Neural cell (in vitro differentiated cells): ENCODE results near the gene LINC00237. TPM values are rescaled to one million over a fixed set of nuclear protein-coding genes. Genes with fewer than 3 reads are reported as not detected.

ENCODE experiments used
- H2AFZ ChIP-seq: fragments of 200-600, 300-800 bp; sonication (generic), shearing (Covaris generic); 2 replicates; pipeline ENCODE4 v1.6.0; 2014; ENCODE audit warnings: low read depth, mild to moderate bottlenecking, antibody characterized with exemption, low read length, moderate library complexity
- H3F3A ChIP-seq: fragments of 200-600 bp; shearing (Covaris generic); 2 replicates; pipeline ENCODE4 v1.6.1; 2016; ENCODE audit warnings: mild to moderate bottlenecking, moderate library complexity, mixed read lengths, antibody characterized with exemption, low read length; ENCODE audit not compliant: insufficient read depth, poor library complexity, severe bottlenecking
- H3K27ac ChIP-seq: fragments of 200-600, 300-800 bp; sonication (generic), shearing (Covaris generic); 2 replicates; pipeline ENCODE4 v1.5.1; 2014; ENCODE audit warnings: mild to moderate bottlenecking, low read length, moderate library complexity
- H3K27me3 ChIP-seq: fragments of 300-800, 200-600 bp; sonication (generic), shearing (Covaris generic); 2 replicates; pipeline ENCODE4 v1.6.0; 2014; ENCODE audit warnings: mild to moderate bottlenecking, low read depth, low read length, moderate library complexity; ENCODE audit not compliant: insufficient read depth
- H3K36me3 ChIP-seq: fragments of 300-800, 200-600 bp; sonication (generic), shearing (Covaris generic); 2 replicates; pipeline ENCODE4 v1.5.1; 2014; ENCODE audit warnings: mild to moderate bottlenecking, antibody characterized with exemption, low read length, moderate library complexity; ENCODE audit not compliant: insufficient read depth
- H3K4me2 ChIP-seq: fragments of 300-800, 200-600 bp; sonication (generic), shearing (Covaris generic); 2 replicates; pipeline ENCODE4 v1.6.0; 2014; ENCODE audit warnings: mild to moderate bottlenecking, low read length
- H3K4me3 ChIP-seq: fragments of 300-800, 200-600 bp; sonication (generic), shearing (Covaris generic); 2 replicates; pipeline ENCODE4 v1.5.1; 2014; ENCODE audit warnings: mild to moderate bottlenecking, low read length, moderate library complexity
- H3K79me2 ChIP-seq: fragments of 200-600 bp; shearing (Covaris generic); replicated peaks from 2 replicates; pipeline ENCODE4 v1.6.0; 2014; ENCODE audit warnings: mild to moderate bottlenecking, low read length, moderate library complexity; ENCODE audit not compliant: insufficient read depth
- H3K9ac ChIP-seq: fragments of 300-800, 200-600 bp; sonication (generic), shearing (Covaris generic); 2 replicates; pipeline ENCODE4 v1.6.1; 2016; ENCODE audit warnings: mild to moderate bottlenecking, low read length, mixed read lengths
- H3K9me2 ChIP-seq: fragments of 200-600 bp; shearing (Covaris generic); 2 replicates; pipeline ENCODE4 v1.6.1; 2016; ENCODE audit warnings: mild to moderate bottlenecking, low read length, mixed read lengths; ENCODE audit not compliant: insufficient read depth
- H3K9me3 ChIP-seq: fragments of 200-600, 300-800 bp; sonication (generic), shearing (Covaris generic); 2 replicates; pipeline ENCODE4 v1.6.1; 2016; ENCODE audit warnings: mild to moderate bottlenecking, mixed run types, low read length, moderate library complexity, mixed read lengths
- H4K20me1 ChIP-seq: fragments of 200-600 bp; shearing (Covaris generic); 2 replicates; pipeline ENCODE4 v1.6.1; 2016; ENCODE audit warnings: mild to moderate bottlenecking, mixed run types; ENCODE audit not compliant: insufficient read depth
- CTCF ChIP-seq: fragments of 450-650 bp; IDR thresholded peaks from 2 replicates; pipeline ENCODE4 v1.5.1; 2014; ENCODE audit warnings: antibody characterized with exemption, mild to moderate bottlenecking, moderate library complexity; ENCODE audit not compliant: poor library complexity, severe bottlenecking
- EP300 ChIP-seq: fragments of 450-650 bp; conservative IDR thresholded peaks from 2 replicates; pipeline ENCODE4 v1.6.1; 2014; ENCODE audit warnings: antibody characterized with exemption, mild to moderate bottlenecking, moderate library complexity; ENCODE audit not compliant: poor library complexity, severe bottlenecking
- EZH2 ChIP-seq: fragments of 200-600, 300-800 bp; shearing (Covaris generic), sonication (generic); IDR thresholded peaks from 2 replicates; pipeline ENCODE4 v1.6.1; 2014; ENCODE audit warnings: antibody characterized with exemption, low read length, borderline replicate concordance, mild to moderate bottlenecking; ENCODE audit not compliant: insufficient read depth, poor library complexity, severe bottlenecking
- MXI1 ChIP-seq: fragments of 450-650 bp; conservative IDR thresholded peaks from 2 replicates; pipeline ENCODE4 v1.6.1; 2014; ENCODE audit warnings: antibody characterized with exemption, mild to moderate bottlenecking; ENCODE audit not compliant: poor library complexity, severe bottlenecking
- POLR2AphosphoS5 ChIP-seq: IDR thresholded peaks from 2 replicates; pipeline ENCODE4 v1.6.1; 2012
- RAD21 ChIP-seq: fragments of 450-650 bp; conservative IDR thresholded peaks from 2 replicates; pipeline ENCODE4 v1.6.1; 2014; ENCODE audit warnings: antibody characterized with exemption, mild to moderate bottlenecking, moderate library complexity
- SMC3 ChIP-seq: fragments of 450-650 bp; conservative IDR thresholded peaks from 2 replicates; pipeline ENCODE4 v1.6.1; 2014; ENCODE audit warnings: antibody characterized with exemption, mild to moderate bottlenecking, moderate library complexity; ENCODE audit not compliant: poor library complexity
- TAF1 ChIP-seq: IDR thresholded peaks from 2 replicates; pipeline ENCODE4 v1.6.1; 2012; ENCODE audit warnings: low read depth
- polyA plus RNA-seq: library from polyadenylated mRNA; depleted of rRNA; stranded (reverse); fragments of >200 nt; gene quantifications from 2 replicates; pipeline ENCODE4 v1.2.3, GENCODE V29; 2014
- TF ChIP-seq, protein P1 (sequence below): IDR thresholded peaks from 2 replicates; pipeline ENCODE4 v1.6.1; 2012; ENCODE audit warnings: borderline replicate concordance

Gene LINC00237
- polyA plus RNA-seq, 1 donor from 2014 or later: not detected

DNA sequence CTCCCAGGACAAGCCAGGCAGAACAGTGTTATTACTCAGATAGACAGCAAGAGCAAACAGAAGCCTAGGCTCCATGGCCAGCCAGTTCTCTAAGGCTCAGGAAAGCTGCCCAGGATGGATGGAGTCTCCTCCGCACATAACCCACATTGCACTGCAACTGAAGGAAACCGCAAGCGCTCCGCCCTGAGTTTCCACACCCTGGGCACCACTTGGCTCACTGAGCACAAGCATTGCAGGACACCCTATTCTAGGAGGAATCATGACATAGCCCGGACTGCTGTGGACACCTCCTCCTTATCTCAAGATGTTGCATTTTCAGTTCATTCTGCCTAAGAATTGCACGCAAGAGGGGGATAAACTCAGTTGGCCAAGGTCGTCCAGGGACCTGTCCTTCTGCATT is 42.9 kb downstream of the LINC00237 start:
- Histone ChIP-seq H3K9me3 (peaks cover 7% of the 10 kb centered on the region), H4K20me1 (no peaks in the 10 kb centered on the region), H3K36me3 (no peaks in the 10 kb centered on the region), H3K4me2 (no peak overlapping the region), H3K27me3 (no peaks in the 10 kb centered on the region), H3K27ac (no peak overlapping the region), H3K4me3 (no peak overlapping the region), H3K9ac (no peak overlapping the region), H3K79me2 (no peaks in the 10 kb centered on the region), H3F3A (no peaks in the 10 kb centered on the region), H3K9me2 (no peaks in the 10 kb centered on the region), H2AFZ (no peak overlapping the region)
- TF ChIP-seq TAF1 (no peak), POLR2AphosphoS5 (no peak), RAD21 (no peak), CTCF (no peak), EP300 (no peak), EZH2 (no peak), MXI1 (no peak), SMC3 (no peak)
- TF ChIP-seq, protein P1, sequence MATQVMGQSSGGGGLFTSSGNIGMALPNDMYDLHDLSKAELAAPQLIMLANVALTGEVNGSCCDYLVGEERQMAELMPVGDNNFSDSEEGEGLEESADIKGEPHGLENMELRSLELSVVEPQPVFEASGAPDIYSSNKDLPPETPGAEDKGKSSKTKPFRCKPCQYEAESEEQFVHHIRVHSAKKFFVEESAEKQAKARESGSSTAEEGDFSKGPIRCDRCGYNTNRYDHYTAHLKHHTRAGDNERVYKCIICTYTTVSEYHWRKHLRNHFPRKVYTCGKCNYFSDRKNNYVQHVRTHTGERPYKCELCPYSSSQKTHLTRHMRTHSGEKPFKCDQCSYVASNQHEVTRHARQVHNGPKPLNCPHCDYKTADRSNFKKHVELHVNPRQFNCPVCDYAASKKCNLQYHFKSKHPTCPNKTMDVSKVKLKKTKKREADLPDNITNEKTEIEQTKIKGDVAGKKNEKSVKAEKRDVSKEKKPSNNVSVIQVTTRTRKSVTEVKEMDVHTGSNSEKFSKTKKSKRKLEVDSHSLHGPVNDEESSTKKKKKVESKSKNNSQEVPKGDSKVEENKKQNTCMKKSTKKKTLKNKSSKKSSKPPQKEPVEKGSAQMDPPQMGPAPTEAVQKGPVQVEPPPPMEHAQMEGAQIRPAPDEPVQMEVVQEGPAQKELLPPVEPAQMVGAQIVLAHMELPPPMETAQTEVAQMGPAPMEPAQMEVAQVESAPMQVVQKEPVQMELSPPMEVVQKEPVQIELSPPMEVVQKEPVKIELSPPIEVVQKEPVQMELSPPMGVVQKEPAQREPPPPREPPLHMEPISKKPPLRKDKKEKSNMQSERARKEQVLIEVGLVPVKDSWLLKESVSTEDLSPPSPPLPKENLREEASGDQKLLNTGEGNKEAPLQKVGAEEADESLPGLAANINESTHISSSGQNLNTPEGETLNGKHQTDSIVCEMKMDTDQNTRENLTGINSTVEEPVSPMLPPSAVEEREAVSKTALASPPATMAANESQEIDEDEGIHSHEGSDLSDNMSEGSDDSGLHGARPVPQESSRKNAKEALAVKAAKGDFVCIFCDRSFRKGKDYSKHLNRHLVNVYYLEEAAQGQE: no peak

GRCh38 chr20:21053002-21053762 is 53.0 kb downstream of the LINC00237 start:
- no peak overlapping the region for H2AFZ ChIP-seq
- H3K4me2 ChIP-seq: no peak overlapping the region

More at GRCh38 chr20:21053002-21053762, 53.0 kb downstream of the LINC00237 start:
- no peak overlapping the region for H3K27ac ChIP-seq
- no peak for TF ChIP-seq POLR2AphosphoS5
- no peak for TF ChIP-seq EZH2
- TF ChIP-seq CTCF: peak; percentile 38
- TF ChIP-seq EP300: no peak
- TF ChIP-seq SMC3: peak; percentile 32
- peak; percentile 50 for TF ChIP-seq RAD21
- no peak for TF ChIP-seq MXI1
- TF ChIP-seq TAF1: no peak
- TF ChIP-seq, protein P1: no peak
- H3K4me3 ChIP-seq: no peak overlapping the region
- H3K27me3 ChIP-seq: no peaks in the 10 kb centered on the region
- H3K36me3 ChIP-seq: no peaks in the 10 kb centered on the region
- H3K9me2 ChIP-seq: no peaks in the 10 kb centered on the region
- no peaks in the 10 kb centered on the region for H4K20me1 ChIP-seq
- no peaks in the 10 kb centered on the region for H3K9me3 ChIP-seq
- H3K79me2 ChIP-seq: no peaks in the 10 kb centered on the region
- no peaks in the 10 kb centered on the region for H3F3A ChIP-seq
- no peak overlapping the region for H3K9ac ChIP-seq
